NCI-H1048 (cell line): Measurements from ENCODE around the gene MDGA2.

ENCODE experiments used
- DNase-seq: peaks from one replicate; lab custom pipeline; 2025; lab: John Stamatoyannopoulos, UW

The MDGA2 gene

DNA sequence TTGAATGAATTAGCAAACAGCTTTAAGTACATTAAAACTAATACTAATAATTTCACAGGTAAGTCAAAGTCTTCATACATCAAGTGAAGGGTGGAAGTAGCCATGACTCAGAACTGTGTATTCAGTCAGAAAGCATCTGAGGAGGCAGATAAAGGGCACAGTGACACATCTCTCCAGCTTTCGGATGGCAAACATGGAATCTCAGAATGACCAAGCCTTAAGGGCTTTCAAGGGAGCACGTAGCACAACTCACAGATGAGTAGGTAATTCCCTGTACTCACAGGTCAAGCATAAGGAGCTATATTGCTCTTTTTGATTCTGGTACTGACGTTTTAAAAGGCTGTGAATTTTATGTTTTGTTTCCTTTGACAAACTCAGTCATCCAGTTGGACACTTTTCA, 56.0 kb downstream of the MDGA2 start:
- no peak for DNase-seq

DNA sequence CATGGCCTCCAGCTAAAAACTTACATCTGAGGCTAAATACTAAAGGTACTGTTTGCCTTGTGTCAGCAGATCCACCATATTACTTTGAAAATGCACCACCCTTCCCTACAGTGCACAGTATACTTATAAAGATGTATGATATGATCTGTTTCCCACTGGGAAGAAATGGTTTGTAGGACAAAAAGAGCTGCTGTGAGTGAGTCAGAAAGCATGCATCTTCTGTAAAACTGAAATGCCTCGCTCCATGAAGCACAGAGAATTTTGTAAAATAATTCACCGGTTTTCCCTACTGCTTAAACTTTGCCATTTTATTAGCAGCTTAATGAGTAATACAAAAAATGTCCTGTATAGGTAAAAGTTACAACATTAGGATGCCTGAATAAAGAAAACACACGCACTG, 68.8 kb downstream of the MDGA2 start:
- DNase-seq = no peak

DNA sequence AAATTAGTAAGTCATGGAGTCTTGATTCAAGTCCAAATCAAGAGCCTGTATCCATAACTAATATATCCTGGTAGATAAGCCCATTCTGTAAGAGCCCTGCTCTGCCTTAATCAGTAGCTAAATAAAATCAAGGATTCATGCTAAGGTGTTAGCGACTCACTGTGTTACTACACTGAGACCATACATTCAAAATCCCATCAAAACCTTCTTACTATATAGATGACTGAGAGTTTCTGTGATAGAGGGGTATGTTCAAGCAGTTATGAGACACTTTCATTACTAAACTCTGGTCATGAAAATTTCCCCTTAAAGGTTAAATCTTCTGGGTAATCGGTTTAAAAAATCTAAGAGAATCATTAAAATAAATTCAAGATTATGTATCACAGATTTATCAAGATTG, 78.5 kb downstream of the MDGA2 start:
- DNase-seq = no peak

DNA sequence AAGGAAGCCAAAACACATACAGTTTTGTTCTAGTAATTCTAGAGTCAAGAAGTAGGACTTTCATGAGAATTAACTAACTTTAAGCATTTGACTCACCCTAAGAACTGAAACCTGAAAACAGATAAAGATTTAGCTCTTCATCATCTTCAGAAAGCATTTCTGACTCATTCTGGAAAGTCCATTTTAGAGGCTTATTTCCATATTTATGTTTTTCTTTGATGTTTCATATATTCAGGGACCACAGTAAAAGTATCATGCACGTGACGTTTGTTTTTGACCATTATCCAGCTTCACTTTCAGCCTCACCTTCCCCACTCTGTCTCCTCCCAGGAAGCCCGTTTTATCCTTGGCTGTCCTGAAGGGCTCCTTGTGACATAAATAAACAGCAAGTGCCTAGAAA, 79.2 kb downstream of the MDGA2 start:
- DNase-seq = no peak

DNA sequence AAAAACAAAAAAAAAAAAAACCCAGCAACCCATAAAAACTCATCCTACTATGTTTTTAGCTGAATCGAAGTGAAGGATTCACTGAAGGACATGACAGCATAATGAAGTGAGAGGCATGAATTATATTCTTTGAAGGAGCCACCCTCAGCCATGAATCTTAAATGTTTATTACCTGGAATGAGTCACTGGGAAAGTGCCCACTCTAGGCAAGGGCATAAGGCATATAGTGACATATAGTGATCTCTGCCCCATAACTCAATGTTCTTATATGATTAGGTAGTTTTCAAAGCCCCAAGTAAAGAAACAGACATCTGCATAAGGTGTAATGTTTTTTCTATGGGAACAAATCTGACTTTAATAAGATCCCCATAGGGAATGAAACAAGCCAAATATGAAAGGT, 79.9 kb downstream of the MDGA2 start:
- no peak for DNase-seq

DNA sequence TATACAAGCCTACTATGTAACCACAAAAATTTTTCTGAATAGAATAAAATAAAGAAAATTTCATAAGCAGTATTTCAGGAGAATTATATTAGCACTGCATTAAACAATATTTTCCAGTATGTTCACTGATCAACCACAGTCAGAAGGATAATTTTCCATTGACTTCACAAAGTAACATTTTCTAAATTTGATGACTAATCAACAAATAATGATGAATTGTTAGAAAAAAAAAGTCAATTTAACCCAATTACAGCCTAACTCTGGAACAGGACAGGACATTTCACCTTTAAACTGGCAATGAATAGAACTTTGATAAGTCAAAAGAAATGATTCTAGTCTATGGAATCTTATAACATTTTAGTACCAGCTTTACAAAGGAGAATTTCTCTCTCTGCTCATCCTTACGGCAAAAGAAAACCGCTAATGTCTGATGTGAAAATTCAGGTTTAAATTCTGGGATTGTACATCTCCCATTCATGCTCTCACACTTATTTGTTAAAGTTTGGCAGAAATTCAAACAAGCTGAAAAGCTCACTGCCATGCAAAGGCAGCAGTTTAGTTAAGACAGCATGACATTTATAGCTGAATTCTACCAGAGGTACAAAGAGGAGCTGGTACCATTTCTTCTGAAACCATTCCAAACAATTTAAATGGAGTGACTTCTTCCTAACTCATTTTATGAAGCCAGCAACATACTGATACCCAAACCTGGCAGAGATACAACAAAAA, 84.5 kb downstream of the MDGA2 start:
- no peak for DNase-seq

DNA sequence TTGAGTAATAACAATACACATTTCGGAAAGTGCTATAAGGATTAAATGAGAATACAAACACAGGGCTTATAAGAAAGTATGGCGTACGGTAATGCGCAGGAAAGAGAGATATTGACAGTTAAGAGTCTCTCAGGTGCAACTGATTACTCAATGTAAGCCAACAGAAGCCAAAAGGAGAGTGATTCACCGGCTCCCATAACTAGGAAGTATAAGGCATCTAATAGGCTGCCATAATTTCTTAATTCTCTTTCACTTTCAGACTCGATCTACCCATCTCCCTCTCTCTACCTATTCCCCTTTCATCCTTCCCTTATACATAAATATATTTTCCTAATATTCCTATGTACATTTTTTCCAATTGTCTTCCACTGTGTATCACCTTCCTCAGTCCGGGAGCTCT, 90.0 kb downstream of the MDGA2 start:
- DNase-seq = no peak

DNA sequence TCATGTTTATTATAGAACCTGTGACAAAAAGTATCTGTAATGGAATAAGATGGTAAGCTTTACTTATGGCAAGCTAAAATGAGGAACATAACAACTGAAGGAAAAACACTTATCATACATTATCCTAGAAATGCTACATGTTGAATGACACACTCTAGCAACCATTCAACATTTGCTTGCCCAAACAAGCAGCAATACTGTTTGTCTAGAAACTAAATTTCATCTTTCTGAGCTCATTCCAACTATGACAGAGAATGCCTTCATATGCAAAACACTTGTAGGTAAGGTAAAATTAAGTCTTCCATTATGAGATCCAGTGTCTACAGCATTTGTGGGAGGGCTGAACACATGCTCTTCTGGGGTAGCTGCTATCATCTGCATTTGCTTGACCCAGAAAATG, 108.1 kb downstream of the MDGA2 start:
- DNase-seq = no peak

DNA sequence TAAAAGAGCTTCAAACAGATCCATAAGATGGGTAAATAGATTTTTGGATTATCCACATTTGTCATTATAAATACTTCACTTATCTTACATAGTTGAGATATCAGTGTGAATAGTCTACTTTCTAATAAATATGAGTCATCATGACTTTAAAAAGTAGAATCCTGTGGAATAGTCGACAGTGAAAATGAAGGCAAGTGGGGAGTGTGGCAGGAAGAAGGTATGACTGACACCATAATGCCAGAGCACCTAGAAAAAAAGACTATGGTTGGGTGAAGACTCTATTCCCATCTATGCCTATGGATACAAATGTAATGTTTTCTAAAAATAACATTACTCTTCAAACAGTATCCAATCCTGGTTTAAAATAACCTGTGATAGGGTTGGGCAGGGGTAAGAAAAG, 117.5 kb downstream of the MDGA2 start:
- no peak for DNase-seq

DNA sequence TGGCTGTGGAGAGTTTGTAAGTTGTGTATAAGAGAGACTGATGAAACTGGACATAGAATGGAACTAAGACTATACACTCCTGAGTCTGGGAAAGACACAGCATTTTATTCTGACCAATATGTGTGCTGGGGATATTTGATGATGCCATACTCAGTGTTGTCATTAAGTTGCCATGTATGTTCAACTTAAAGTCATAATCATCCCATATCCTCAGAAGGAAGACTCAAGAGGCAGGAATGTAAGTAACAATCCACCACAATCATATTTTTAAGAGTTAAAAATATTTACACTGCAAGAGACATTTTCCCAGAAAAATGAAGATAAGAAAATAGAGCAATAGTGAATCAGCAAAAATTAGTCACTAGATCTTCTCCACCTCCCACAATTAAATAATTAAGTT, 120.1 kb downstream of the MDGA2 start:
- no peak for DNase-seq

DNA sequence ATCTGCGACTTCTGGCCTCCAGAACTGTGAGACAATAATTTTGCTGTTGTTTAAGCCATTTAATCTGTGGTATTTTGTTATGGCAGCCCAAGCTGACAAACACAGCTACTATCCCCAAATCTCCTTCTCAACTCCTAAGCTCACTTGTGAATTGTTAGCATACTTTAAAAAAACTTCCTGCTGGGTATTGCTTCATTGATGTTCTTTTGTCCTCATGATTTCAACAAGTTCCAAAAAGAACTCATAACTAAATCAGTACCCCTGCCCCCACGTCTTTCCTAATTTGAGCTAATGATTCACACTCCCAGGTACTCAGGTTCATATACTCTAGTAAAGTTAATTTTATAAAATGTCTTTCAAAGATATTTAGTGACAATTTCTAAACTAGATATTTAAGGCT, 125.5 kb downstream of the MDGA2 start:
- no peak for DNase-seq

DNA sequence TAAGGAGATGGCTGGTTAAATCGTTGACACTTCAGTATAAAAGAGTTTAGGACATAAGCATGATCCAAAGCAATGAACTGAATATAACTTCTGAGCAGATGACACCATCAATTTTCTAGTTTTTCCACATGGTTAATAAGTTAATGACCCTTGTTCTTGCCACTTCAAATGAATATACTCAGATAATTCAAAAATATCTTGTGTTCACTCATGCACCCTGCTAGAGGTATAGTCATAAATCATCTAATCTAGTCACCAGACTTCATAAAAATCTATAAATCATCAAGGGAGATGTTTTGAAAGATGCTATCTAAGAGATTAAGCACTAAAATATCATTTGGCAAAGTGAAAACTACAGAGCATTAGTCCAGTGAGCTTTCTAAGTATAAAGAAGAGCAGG, 131.9 kb downstream of the MDGA2 start:
- no peak for DNase-seq

DNA sequence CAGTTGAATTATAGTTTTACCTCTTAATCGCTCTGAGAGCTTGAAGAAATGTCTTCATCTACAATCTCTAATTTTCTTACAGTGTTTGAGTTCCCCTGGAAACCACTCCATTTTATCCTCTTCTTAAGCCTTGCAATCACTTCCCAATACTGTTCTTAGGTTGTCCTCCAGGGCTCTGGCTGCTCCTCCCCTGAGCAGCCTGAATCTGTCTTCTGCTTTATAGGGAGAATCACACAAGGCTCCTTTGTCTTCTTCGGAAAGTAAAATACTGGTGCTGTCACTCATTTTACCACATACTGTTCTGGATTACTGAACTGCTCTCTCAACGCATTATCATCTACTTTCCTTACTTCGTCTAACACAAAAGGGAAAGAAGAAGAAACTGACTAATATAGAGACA, 133.7 kb downstream of the MDGA2 start:
- no peak for DNase-seq

DNA sequence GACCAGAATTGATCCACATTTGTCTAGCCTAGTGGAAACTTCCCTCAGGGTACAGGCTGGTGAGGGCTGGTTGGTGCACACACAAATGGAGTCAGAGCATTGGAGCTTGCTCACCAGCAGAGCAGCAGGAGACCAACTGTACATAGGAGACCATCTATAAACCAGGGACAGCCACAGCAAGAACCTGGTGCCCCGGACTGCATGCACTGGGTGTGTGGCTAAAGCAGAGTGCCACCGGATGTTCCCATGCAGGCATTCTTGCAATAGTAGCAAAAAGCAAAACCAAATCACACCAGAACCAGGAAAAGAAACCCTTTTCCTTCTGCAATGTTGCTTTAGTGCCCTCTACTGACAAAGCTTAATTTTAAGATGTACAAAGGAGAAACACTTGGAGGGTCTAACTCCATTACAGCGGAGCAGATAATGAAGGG, 136.4 kb downstream of the MDGA2 start:
- peak; percentile 28 for DNase-seq

DNA sequence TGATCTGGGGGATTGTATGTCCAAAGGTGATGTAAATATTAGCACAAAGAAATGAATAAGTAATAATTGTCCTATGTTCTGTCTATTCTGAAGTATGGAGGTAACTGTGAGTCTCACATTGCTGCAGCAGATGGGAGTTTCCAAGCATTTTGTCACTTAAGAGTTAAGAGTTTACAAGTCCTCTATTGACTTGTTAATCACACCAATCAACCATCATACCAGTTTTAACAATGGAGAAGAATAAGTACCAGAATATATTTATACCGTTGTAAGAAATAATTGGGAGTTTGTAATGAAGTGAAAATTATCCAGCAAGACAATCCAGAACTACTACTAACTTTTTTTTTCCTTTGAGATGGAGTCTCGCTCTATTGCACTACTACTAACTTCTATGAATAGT, 139.1 kb downstream of the MDGA2 start:
- DNase-seq = no peak

DNA sequence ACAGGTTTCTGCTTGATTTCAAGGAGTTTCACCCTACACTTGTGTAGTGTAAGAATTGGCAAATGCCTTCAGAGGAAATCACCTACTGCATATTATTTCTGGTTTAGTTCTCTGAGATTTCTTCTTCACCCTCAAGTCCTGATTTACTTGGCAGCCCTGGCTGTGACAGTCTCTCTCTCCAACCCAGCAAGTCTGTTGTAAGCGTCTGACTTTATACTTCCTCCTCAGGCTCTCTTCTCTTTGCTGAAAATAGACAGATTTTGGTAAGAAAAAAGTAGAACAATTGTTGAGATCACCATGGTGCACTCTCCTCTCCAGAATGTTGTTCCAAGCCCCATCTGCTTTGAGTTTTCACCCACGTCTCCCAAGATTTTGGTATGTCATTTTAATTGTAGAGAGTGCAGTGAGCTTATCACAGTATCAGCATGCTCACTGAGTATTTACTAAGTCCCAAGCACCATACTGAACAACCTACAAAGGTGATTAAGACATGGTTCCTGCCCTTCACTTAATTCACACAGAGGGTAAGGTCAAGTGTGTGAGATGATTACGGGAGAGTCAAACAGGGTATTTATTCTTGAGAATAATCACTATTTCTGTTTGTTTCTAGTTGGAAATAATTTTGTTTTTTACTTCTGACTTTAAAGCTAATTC, 148.7 kb downstream of the MDGA2 start:
- no peak for DNase-seq

DNA sequence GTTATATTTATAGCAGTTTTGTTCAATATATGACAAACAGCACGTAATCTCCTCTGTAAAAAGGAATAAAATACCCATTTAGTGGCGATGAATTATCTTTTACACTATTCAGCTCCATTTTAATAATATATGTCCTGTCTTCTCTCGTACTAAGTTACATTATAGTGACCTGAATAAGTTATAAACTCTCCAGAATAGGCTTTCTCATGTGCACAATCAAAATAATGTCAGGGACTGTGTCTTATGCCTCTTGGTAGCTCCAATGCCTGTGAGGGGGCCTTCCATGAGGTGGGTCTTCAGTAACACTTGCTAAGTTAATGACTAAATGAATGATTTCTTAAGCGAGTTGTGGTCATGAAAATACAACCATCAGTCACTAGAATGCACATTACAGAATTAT, 150.9 kb downstream of the MDGA2 start:
- no peak for DNase-seq

DNA sequence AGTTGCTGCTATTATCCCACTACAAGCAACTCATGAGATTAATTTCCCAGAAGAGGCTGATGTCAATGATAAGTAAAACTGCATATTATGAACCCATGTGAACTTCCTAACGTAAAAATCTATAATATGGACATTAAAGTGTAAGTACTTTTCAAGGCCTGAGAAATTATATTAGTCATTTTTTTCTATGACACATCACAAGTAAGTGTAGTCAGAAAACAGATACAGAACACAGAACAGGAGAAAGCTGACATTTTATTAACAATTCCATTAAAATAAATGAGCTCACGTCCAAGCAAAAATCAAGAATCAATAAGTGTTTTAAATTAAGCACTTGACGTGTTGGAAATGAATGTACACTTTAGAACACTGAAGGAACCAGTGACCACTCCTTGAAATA, 155.0 kb downstream of the MDGA2 start:
- no peak for DNase-seq

DNA sequence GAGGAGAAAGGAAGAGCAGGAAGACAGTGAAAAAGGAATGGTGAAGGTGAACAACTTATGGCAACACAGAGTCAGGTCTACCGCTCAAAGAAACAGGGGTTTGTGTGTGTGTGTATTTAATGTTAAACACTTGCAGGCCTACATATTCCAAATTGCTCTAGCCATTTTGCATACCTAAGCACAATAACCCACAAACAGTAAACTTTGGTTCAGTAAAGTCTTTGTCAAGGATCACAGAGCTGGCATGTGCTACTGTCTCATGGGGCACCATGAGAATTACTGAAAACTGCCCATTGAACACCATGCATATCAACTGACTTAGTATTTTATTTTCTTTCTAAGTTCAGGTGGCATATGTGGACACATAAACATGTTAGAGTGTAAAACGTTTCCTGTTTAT, 163.6 kb downstream of the MDGA2 start:
- no peak for DNase-seq

DNA sequence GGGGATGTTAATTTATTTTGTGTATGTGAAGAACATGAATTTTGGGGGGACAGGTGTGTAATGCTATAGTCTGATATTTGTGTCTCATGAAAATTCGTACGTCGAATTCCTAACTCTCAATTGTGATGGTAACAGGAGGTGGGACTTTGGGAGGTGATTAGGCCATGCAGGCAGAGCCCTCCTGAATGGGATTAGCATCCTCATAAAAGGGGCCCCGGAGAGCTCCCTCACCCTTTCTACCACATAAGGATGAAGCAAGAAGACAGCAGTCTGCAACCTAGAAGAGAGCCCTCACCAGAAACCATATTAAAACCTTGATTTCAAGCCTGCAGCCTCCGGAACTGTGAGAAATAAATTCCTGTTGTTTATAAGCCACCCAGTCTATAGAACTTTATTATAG, 165.4 kb downstream of the MDGA2 start:
- no peak for DNase-seq

DNA sequence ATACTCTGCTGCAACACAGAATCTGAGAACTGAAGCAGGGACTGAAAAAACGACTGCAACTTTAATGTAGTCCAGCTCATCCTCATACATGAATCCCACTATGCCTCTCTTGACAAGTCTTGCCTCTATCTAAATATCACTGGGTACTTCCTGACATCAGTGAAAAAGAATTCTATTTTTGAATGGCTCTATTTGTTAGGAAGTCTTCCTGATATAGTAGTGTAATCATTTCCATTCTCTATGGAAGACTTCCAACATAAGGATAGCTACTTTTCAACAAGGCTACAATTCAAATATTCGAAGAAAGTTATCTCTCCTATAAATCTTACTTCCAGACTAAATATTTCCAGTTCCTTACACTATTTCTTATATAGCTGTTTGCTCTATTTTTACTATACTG, 167.5 kb downstream of the MDGA2 start:
- no peak for DNase-seq

DNA sequence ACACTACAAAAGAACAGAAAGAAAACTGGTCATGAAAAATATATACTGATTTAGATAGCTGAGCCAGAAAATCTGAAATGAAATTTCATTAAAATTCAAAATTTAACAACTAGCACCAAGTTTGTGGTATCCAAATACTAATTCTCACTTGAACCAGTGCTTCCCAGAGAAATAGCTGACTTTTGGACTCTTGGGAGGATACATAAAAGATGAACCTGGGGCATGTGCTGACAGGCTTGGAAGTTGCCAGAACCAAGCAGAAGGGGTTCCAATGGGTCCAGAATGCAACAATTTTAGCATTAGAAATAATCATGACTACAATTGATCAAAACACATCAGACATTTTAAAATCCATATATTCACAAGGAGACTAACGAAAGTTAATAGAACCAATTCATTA, 175.0 kb downstream of the MDGA2 start:
- no peak for DNase-seq

DNA sequence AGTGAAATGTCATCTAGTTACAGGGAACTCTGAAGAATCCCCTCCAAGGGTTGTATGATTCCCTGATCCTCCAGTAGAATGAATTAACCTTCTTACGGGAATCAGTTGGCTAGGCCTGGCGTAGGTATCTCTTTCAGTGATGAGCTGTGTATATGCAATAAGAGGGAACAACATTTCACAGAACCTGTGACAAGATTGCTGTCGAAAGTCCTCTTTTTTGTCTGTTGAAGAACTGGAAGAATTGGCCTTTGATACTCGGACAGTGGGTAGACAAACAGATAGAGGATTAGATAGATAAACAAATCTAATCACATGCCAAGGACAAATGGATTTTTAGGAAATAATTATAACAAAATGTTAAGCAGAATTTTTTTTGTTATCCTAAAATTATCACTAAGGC, 184.6 kb downstream of the MDGA2 start:
- no peak for DNase-seq

DNA sequence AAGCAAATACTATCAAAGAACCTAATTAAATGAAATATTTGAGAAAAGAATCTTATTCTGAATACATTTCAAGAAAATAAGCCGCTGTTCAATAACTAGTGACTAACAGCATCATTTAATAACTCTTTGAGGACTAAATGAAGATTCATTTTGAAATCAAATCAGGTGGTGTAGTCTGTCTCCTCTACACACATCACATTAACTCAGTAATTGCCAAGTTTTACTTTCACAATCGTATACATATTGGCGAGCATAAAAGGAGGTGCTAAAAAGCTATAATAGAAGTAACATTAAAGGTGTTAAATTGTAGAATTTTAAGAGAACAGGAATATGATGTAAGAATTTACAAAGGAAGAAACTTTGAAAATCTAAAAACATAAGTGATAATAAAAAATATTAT, 185.1 kb downstream of the MDGA2 start:
- no peak for DNase-seq
